DMS 273 treated with DMSO at 0.1 percent for 48 hours (cell line): ENCODE results near the gene SHLD3.
"Not testable (repeated sequence)": the region's sequence is repeated elsewhere in the genome, so short reads cannot be mapped to it uniquely, and the experiment has no call there.

Experiments used
- DNase-seq: peaks from one replicate; lab custom pipeline; 2025; lab: John Stamatoyannopoulos, UW

The SHLD3 gene

DNA sequence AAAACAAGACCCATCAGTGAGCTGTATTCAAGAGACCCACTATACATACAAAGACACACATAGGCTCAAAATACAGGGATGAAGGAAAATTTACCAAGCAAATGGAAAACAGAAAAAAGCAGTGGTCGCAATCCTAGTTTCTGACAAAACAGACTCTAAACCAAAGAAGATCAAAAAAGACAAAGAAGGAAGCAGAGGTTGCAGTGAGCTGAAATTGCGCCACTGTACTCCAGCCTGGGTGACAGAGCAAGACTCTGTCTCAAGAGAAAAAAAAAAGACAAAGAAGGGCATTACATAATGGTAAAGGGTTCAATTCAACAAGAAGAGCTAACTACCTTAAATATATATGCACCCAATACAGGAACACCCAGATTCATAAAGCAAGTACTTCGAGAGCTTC lies 51.2 kb downstream of the SHLD3 start:
- DNase-seq = not testable (repeated sequence)
